ENCODE results near the gene SLC27A2. TPM values are rescaled to one million over a fixed set of nuclear protein-coding genes. Genes with fewer than 3 reads are reported as not detected.
A peak's percentile ranks its signal among the peaks of the same experiment; 100 is the strongest.

SLC27A2 gene
- total RNA-seq, 1 experiment from 2014 or later: 7.0 TPM

GRCh38 chr15:50168379-50168778, 13.6 kb upstream of the SLC27A2 start:
- no peak for TF ChIP-seq CTCF (conservative IDR thresholded peaks at IDR 0.05)
- Mint-ChIP-seq H3K36me3 (ENCODE audit: insufficient read depth in 1 of 3, low read depth in 3 of 3) (peaks cover 7 to 27% (median 14%) of the 10 kb centered on the region in 3 experiments), H3K9me3 (peaks cover 21 to 23% of the 10 kb centered on the region in 2 experiments), H3K27me3 (ENCODE audit: low read depth) (peaks cover 8% of the 10 kb centered on the region; the same call in 1 of the 2 replicates), H3K4me3 (no peak overlapping the region), H3K27ac (peak overlapping the region in 2 of 3 experiments; percentile 2 to 57; a peak in 3 of 7 replicates), H3K4me1 (peaks cover 7 to 13% of the 10 kb centered on the region in 2 experiments; a peak in 3 of 4 replicates)
- H3K23me2 ChIP-seq (ENCODE audit: insufficient read length, low read depth, low read length, poor library complexity, severe bottlenecking): no peaks in the 10 kb centered on the region
- WGBS (ENCODE audit: extremely low coverage, insufficient read length, low lambda C conversion rate): no CpG with 5 or more reads among the region's 4 CpGs
- no peaks in the 10 kb centered on the region for H4K20me1 ChIP-seq (ENCODE audit: control insufficient read depth, insufficient read depth, insufficient read length)
- no peak overlapping the region for H4K91ac ChIP-seq (ENCODE audit: insufficient read length, low read depth, low read length)
- no peak overlapping the region for H4K8ac ChIP-seq (replicated peaks; ENCODE audit: insufficient read length, low read depth, low read length)
- H3K27ac ChIP-seq (ENCODE audit: insufficient read length, low read depth, low read length): no peak overlapping the region
- H2AFZ ChIP-seq (ENCODE audit: low read length): no peak overlapping the region
- no peaks in the 10 kb centered on the region; the same call in 1 of the 2 replicates for H3K4me1 ChIP-seq (ENCODE audit: insufficient read depth, low read length)
- H3K4ac ChIP-seq (ENCODE audit: low read depth, low read length): no peak overlapping the region
- no peak overlapping the region for H4K5ac ChIP-seq (ENCODE audit: insufficient read length, low read depth, low read length)
- no peak overlapping the region for H3K14ac ChIP-seq (ENCODE audit: insufficient read depth, low read length)
- no peak overlapping the region for H3T11ph ChIP-seq (ENCODE audit: low read length)
- no peak overlapping the region for H2AK5ac ChIP-seq (ENCODE audit: insufficient read length, low read length)
- no peak overlapping the region for H2BK5ac ChIP-seq (ENCODE audit: insufficient read length, low read length)
- H3K23ac ChIP-seq (ENCODE audit: insufficient read length, low read depth, low read length): no peak overlapping the region
- no peak overlapping the region for H3K18ac ChIP-seq (ENCODE audit: insufficient read length, low read depth, low read length)
- H3K4me2 ChIP-seq (ENCODE audit: insufficient read depth, insufficient read length, low read length): no peak overlapping the region
- no peak overlapping the region for H2BK120ac ChIP-seq (ENCODE audit: low read depth, low read length, poor library complexity, severe bottlenecking)
- no peak overlapping the region for H3K9ac ChIP-seq (ENCODE audit: extremely low read depth, insufficient read length, low read length)
- H2BK15ac ChIP-seq (ENCODE audit: low read depth, low read length): no peak overlapping the region
- H2BK20ac ChIP-seq (ENCODE audit: low read depth, low read length, poor library complexity, severe bottlenecking): no peak overlapping the region
- H3K27me3 ChIP-seq (ENCODE audit: insufficient read depth, low read length): no peaks in the 10 kb centered on the region
- H3K9me3 ChIP-seq (ENCODE audit: control insufficient read depth, low read depth, low read length): no peaks in the 10 kb centered on the region
- no peak for DNase-seq
- no peak overlapping the region for H2BK12ac ChIP-seq (ENCODE audit: insufficient read length, low read depth, low read length)
- no peak overlapping the region for H3K56ac ChIP-seq (ENCODE audit: insufficient read length, low read depth, low read length)
- H3K79me1 ChIP-seq (ENCODE audit: insufficient read depth, low read depth, low read length, poor library complexity, severe bottlenecking): no peaks in the 10 kb centered on the region
- no peaks in the 10 kb centered on the region for H3K79me2 ChIP-seq (ENCODE audit: insufficient read depth, low read length)

Measured in H9 (cell line).